ENCODE results near the gene RNF19B.

RNF19B gene

DNA sequence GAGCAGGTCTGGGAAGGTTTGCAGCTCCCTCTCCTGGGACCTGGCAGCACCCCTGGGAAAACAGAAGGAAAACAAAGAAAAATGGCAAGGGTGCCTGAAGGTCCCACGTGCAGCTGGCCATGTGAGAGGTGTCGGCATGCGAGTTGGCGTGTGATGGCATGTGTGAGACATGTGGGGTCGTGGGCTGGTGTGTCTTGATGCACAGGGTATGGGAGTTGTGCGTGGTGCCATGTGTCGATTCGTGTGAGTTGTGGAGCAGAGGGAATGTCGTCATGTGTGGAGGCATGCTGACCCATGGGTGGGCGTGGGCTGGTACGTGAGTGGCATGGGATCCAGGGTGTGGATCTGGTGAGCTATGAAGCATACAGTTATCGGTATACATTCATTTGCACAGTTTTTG is 77.0 kb downstream of the RNF19B start:
- no peak for DNase-seq

- DNase-seq = no peak
Measured at GRCh38 chr1:32886828-32887414, 77.7 kb downstream of the RNF19B start.

All from inflammatory macrophage treated with lipopolysaccharide for 1 hour (primary cell).